RCC 7860 (cell line): ENCODE measurements around the gene SFMBT1.

Experiments
- DNase-seq: peaks from one replicate; pipeline ENCODE4 v3.0.0-alpha.2; 2015; ENCODE audit warnings: low spot score
- FAIRE-seq: peaks from 2 replicates; lab custom pipeline; 2012; peaks lifted over from hg19 to GRCh38; lab: Jason Lieb, UNC

Gene SFMBT1

DNA sequence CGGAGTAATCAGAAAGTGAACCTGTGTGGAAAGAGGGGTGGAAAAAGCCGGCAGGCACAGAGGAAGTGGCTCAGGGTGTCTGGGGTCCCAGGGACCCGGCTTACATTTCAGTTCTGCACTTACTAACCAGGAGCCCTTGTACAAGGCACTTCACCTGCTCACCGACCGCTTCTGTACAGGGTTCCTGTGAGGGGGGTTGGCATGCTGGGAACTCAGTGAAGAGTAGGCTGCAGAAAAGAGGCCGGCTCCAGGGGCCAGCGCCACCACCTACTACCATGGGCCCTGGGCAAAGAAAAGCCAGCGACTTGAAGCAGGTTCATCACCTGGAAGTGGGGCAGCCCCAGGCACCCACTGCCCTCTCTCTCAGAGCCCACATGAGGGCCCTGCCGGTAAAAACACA is 154.7 kb downstream of the SFMBT1 start:
- DNase-seq (no peak), FAIRE-seq (no peak)

DNA sequence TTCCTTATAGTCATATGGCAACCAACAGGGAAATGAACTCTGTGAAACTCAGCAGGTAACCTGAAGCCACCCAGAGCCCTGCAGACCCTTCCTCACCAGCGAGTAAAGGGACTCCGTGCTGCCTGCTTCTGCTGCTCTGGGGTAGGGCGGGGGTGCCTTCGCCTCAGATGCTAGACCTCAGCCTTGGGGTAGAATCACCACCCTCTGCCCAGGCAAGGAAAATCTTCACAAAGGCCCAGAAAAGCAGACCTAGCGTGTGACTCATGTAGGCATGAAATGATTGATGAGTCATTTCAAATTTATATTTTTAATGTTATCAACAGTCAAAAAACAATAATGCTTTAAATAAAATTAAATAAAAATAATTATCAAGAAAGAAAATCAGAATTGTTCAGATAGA is 155.1 kb downstream of the SFMBT1 start:
- FAIRE-seq (no peak), DNase-seq (no peak)

DNA sequence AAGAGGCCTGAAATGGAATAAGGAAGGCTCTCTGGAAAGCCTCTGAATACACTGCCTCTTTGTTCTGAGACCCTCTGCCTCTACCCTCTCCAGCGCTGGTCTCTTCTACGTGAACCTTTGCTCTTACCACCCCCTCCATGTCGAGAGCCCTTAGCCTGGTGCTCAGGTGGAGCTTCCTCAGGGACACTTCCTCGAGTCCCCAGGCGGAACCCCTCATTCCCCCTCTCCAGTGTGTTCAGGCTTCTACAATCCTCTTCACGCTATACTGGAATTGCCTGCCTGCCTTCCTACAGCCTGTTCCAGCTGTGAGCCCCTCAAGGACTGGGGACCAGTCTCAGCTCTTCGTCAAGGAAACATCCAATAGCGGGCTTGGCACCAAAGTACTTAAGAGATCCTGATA is 156.0 kb downstream of the SFMBT1 start:
- DNase-seq: no peak
- no peak for FAIRE-seq

DNA sequence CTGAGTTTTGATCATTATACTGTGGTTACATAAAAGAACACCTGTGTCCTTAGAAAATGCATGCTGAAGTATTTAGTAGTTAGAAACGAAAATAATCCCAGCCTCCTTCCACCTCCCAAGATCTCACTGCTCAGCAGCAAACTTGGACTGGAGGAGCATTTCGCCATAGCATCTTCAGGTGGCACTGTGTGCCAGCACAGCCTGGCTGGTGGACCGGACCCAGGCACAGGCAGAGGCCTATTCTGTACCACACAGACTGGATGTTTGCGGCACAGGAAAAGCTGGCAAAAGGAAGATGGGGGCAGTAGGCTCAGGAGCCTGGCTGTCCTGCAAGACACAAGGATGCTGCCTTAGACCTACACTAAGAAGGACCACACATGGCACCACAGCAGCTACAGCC is 158.7 kb downstream of the SFMBT1 start:
- no peak for FAIRE-seq
- no peak for DNase-seq

DNA sequence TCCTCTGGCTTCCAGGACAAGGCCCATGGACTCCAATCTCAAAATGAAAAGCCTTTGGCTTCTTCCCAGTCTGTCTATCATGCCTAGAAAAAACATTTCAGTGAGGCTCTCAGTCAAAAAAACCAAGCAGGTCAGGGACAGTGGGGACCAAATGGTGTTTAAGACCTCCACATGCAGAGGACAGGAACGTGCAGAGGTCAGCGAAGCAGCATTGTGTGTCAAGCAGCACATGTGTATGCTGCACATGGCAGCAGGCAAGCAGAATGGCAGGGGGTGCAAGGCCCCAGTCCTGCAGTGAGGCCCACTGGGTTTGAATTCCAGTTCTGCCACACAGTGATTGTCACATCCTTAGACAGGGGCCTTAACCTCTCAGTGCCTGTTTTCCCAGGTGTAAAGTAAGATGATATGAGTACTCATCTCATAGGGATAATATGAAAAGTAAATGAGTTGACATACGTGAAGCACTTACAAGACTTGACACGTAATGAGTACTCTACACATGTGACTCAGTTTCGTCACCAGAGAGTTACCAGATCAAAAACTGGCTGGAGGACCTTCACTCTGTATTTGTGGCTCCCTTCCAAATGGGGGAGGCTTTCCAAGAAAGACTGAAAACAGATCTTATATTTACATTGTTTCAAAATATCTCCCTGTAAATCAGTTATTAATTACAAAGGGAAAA is 159.7 kb downstream of the SFMBT1 start:
- FAIRE-seq: no peak
- no peak for DNase-seq

DNA sequence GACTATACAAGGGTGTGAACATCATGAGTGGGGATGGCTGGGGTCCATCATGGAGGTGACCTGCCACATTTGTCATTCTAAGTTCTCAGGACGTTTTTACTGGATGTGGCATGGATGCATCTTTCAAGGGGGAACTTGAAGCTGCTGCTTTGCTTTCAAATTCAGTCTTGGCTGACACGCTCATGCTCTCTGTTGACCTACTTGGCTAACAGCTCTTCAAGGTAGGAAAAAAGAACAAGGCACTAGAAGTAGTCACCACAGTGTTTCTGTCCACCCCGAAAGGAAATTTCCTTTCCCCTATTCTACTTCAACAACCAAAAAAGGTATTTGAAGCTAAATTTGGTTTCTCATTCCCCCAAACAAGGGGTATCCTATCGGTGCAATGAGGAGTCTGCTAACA is 163.5 kb downstream of the SFMBT1 start:
- DNase-seq (no peak), FAIRE-seq (no peak)

DNA sequence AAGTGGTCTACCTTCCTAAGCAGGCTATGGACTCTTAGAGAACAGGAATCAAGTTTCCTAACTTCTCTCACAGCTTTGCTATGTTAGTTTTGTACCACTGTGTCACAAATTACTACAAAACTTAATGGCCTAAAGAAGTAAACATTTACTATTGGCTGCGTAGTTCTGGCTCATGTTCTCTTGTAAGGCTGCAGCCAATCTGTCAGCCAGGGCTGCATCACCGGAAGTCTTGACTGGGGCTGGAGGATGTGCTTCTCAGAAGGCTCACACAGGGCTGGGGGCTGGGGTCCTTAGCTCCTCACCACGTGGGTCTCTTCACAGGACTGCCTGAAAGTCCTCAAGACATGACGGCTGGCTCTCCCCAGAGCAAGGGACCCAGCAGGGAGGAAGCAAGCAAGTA is 164.0 kb downstream of the SFMBT1 start:
- DNase-seq: no peak

DNA sequence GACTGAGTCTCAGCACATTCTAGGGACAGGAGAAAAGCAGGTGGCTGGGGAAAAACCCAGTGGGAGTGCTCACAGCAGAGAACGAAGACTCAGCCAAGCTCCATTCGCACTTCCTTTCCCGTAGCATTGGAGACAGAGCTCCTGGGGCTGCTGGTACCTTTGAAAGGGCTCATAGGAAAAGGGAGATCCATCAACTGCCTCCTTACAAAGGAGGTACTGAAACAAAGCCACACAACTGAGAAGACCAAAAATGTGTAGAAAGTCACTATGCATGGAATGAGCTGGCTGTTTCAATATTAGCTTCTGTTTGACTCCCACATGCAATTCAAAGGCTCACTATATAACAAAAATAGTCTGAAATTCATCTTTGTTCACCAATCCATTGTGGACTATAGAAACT is 165.4 kb downstream of the SFMBT1 start:
- FAIRE-seq (no peak), DNase-seq (no peak)

More for the DNA sequence above, 164.0 kb downstream of the SFMBT1 start:
- FAIRE-seq: no peak

DNA sequence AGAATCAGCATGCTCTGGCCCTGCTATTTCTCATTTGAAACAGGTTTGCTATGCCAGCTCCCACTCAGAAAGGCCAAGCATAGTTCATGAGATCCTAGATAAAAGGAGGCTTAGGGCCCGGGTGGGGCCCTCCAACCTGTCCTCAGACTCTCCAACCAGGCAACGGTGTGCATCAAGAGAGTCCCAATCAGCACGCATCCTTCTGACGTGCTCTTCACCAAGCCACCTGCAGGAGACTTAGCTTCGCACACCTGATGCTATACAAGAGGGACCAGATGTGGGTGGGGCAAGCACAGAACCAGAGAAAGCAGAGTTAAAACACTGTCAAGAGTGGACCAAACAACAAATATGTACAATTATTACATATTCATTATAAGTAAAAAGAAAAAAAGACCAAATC is 165.8 kb downstream of the SFMBT1 start:
- DNase-seq: no peak

DNA sequence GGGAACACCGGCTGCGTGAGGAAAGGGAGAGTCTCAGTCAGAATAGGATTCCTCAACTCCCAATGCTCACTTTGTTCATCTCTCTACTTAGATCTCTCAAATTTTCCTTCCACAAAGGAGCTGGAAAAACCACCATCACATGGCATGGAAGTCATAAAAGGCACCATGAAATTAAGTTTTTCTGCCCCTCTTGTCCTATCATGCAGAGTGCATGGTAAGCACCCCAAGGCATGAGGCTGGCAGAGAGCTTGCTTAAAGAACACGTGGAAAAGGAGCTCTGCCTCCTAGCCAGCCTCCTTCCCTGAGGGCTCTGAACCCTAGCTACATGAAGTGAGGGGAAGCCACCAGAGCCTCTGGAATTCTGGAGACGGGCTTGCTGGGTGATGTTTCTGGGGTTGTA is 166.3 kb downstream of the SFMBT1 start:
- DNase-seq (no peak), FAIRE-seq (no peak)

More for the DNA sequence above, 165.8 kb downstream of the SFMBT1 start:
- FAIRE-seq: no peak

DNA sequence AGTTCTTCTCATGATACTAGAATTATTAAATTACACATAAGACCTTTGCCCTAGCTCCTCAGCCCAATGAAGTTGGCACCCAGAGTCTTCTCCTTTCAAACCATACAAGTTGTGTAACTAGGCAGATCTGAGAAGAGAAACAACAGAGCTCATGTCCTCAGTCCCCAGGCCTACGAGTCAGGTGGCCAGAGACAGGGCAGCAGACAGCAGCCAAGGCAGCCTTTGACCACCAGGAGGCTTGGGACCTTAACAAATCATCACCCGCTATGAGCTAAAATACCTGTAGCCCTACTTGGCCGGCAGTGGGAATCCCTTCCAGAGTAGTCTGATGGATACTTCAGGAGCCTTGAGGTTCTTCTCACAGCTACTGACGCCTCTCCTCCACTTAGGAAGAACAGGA is 166.8 kb downstream of the SFMBT1 start:
- FAIRE-seq: no peak
- DNase-seq: no peak

DNA sequence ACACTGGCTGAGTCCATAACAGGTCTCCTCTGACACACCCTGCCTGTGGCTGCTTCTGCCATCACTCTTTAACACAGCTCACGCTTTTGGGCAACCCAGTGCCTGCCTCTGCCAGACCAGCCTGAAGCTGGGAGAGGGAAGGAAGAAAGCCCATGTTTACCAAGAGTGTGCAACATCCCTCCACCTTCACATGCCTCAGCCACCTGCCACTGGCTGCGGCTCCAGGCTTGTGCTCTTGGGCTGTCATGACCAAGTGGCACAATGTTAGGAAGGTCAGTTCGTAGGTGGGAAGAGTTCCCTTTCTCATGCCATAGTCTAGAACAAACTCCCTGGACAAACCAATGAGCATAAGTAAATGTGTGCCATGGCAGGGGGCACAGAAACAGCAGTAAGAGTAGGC is 168.8 kb downstream of the SFMBT1 start:
- FAIRE-seq (no peak), DNase-seq (no peak)

DNA sequence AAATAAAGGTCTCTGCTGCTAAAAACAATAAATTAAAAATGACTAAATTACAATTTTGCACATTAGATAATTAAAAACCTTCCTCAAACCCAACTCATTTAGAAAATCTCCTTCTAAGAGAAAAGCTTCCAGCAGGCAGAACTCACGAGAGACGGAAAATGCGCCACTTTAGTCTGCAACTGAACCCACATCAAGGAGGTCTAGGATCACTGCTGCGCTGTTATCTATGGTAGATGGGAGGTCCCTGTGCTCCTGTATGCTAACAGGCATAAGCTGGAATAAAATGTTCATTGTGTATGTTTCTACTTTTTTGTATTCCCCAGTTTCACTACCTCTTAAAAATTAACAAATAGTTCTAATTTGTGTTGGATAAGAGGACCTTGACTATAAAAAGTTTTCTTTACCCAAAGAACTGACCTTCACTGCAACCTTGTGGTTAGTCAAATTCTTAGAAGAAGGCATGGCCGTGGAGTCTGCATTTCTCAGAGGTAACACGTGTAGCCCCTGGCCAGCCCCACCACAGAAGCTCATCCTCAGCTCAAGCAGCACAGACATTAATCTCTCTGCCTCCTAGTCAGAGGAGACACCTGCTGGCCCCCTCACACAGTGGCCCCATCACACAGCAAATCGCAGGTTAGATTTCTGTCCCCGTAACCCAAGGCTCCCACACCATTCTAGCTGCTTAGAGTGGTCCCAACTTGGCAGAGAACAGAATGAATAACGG is 170.8 kb downstream of the SFMBT1 start:
- no peak for DNase-seq
- FAIRE-seq: no peak

DNA sequence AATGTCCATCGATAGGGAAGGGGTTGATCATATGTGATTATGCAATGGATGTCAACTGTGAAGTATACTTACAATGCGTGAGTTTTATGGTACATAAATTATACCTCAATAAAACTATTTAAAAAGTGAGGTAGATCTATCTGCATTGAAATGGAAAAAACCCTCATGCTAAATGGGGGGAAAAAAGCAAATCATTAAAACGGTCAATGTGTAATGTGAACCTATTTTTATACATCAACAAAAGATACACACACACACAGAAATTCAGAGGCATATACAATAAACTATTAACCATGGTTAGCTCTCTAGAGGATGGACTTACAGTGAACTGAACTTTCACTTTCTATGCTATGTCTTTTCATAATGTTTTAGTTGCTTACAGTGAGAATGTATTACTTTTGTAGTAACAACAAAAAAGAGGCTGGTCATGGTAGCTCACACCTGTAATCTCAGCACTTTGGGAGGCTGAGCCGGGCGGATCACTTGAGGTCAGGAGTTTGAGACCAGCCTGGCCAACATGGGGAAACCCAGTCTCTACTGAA is 171.6 kb downstream of the SFMBT1 start:
- FAIRE-seq: no peak

DNA sequence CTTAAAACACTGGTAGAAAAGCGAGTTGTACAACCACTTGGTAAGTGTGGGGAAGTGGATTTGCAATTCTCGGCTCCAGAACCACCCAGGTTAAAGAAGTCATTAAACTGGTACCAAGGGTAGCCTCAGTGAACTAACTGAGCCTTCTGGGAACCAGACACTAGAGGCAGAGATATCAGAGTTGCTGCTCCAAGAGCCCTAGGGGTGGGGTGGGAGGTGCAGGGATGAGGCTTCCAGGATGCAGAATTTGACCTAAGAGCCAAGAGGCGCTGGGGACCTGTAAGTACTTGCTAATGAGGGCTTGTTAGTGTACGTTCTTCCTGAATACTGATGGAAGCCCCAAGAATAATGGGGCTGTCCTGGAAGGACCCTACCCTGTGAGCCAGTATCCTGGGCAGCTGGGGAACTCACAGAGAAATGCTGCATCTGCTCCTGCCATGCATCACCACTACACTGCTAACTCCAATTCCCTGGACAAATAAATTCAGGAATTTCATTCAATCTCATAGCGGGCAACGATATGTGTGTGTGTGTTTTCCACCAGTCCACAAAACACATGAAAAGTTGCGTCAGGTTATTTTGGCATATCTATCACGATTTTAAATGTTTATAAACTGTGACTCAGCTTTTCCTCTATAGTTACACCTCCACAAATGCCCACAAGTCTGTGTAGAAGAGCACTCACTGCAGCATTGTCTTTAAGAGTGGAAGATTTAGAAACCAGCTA is 172.3 kb downstream of the SFMBT1 start:
- FAIRE-seq: no peak

More for the DNA sequence above, 171.6 kb downstream of the SFMBT1 start:
- DNase-seq: no peak

DNA sequence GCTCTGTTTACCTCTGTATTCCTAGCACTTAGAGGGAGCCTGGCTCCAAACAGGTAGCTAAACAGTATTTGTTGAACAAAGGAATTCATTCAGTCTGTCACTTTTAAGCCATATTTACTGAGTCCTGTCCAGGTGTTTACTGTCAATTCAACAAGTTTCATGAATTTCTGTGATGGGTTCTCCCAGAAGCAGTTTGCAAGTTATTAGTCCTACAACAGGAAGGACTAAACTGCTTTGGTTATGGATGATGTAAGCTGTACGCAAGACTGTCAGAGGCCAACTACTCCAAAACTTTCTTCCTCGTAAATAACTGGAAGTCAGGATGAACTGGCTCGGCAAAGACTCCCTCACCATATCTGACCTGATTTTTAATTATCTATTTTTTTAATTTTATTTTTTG is 173.6 kb downstream of the SFMBT1 start:
- FAIRE-seq: no peak
- DNase-seq: no peak

More for the DNA sequence above, 172.3 kb downstream of the SFMBT1 start:
- no peak for DNase-seq

DNA sequence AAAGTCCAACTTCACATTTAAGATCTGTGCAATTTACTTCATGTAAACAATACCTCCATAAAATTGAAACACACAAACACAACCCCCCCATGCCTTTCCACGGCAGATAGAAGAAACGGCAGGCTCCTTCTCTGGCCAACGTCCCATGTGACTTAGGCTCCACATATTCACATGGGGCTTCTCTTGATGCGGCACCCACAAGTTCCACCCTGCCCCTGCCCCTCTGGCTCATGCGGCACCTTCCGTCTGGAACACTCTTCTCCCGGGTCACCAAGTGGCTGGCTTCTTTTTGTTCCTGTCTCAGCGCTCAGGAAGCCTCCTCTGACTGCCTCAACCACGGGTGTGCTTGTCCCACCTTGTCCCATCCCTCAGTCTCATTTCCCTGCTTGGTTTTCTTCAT is 174.1 kb downstream of the SFMBT1 start:
- no peak for DNase-seq
- no peak for FAIRE-seq

DNA sequence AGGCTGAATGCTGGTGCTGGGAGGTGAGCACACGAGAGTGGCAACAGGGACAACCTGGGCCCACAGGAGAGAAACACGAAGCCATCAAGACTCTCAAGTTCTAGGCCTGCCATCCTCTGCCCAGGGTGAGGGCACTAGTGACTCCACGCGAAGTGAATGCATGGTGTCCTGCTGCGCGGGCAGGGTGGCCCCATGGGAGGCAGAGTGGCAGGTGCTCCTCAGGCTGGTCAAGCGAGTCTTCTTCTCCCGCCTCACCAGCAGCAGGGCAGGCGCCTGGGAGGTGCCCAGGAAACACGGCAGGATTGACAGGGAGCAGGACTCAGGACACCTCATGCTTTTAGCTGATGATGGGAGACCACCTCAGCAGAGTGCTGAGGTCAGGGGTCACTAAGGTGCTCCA is 175.4 kb downstream of the SFMBT1 start:
- DNase-seq: no peak
- no peak for FAIRE-seq

DNA sequence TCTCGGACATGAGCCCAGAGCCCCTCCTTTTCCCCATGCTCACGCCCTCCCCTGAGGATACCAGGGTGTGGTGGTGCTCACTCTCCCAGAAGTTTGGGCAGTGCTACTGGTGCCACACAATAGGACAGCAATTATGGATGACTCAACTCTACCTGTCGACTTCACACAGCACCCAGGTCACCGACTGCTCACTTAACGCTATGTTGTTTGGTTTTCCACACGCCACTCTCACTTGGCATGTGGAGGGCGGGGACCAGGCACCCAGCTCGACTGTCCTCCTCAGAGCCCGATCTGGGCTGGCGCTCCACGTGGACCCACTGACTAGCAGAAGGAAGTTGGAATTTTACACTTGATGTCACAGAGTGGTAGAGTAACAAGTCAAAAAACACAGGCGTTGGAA is 179.4 kb downstream of the SFMBT1 start:
- no peak for FAIRE-seq
- no peak for DNase-seq

DNA sequence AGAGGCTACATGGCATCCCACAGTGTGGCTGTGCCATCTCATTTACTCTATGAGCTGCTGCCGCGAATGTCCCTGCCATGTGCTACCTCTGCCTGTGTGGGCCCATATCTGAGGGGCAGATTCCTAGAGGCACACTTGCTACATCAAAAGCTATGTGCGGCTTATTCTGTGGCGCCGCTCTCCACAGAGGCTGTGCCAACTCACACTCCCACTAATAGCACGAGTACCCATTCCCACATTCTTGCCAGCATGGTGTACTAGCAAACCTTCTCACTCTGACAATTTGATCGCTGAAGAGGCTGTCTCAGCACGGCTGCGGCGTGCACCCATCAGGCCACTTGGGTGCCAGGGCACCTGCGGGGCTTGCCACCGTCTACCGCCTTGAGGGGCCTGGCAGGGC is 179.9 kb downstream of the SFMBT1 start:
- FAIRE-seq: no peak
- DNase-seq: no peak

DNA sequence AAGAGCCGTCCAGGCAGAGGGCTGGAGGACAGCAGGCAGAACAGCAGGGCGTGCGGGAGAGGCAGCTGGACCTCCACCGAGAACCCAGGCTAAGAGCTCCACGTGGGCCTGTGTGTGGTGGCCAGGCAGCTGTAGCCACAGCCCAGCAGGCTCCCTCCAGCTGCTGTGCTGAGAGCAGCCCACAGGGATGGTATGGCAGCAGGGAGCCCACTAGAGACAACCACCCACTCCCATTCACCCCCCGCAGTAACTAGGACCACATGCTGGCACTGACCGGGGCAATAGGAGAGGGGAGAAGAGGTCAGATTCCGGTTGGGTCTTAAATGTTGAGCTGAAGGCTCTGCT is 185.5 kb downstream of the SFMBT1 start:
- DNase-seq (no peak), FAIRE-seq (no peak)
